ENCODE measurements around the gene GSK3A. TPM values are rescaled to one million over a fixed set of nuclear protein-coding genes. Genes with fewer than 3 reads are reported as not detected.

Gene GSK3A
- total RNA-seq, 1 donor from 2014 or later = 54.7 TPM

- no peak for TF ChIP-seq CTCF (IDR thresholded peaks at IDR 0.05; ENCODE audit: unreplicated experiment)
- no peak for DNase-seq (ENCODE audit: low spot score, unreplicated experiment)
- Mint-ChIP-seq H3K27ac (no peak overlapping the region), H3K4me1 (ENCODE audit: low read depth) (no peaks in the 10 kb centered on the region), H3K4me3 (ENCODE audit: low read depth) (no peak overlapping the region), H3K27me3 (no peaks in the 10 kb centered on the region), H3K36me3 (ENCODE audit: insufficient read depth) (peaks cover 30% of the 10 kb centered on the region), H3K9me3 (ENCODE audit: low read depth) (no peaks in the 10 kb centered on the region)
Measured at GRCh38 chr19:42203700-42204099, 38.7 kb downstream of the GSK3A start.

- peaks cover 29% of the 10 kb centered on the region for H3K36me3 Mint-ChIP-seq (ENCODE audit: insufficient read depth)
- no peak overlapping the region for H3K27ac Mint-ChIP-seq
- TF ChIP-seq CTCF (IDR thresholded peaks at IDR 0.05; ENCODE audit: unreplicated experiment) = no peak
- H3K4me1 Mint-ChIP-seq (ENCODE audit: low read depth) = no peaks in the 10 kb centered on the region
- no peaks in the 10 kb centered on the region for H3K9me3 Mint-ChIP-seq (ENCODE audit: low read depth)
- DNase-seq (ENCODE audit: low spot score, unreplicated experiment) = no peak
- H3K27me3 Mint-ChIP-seq = no peaks in the 10 kb centered on the region
- H3K4me3 Mint-ChIP-seq (ENCODE audit: low read depth) = no peak overlapping the region
Measured at GRCh38 chr19:42202290-42202880, 40.0 kb downstream of the GSK3A start.

GRCh38 chr19:42201489-42202289 lies 40.7 kb downstream of the GSK3A start:
- Mint-ChIP-seq H3K36me3 (ENCODE audit: insufficient read depth) (peaks cover 31% of the 10 kb centered on the region), H3K4me1 (ENCODE audit: low read depth) (no peaks in the 10 kb centered on the region), H3K27me3 (no peaks in the 10 kb centered on the region), H3K4me3 (ENCODE audit: low read depth) (no peak overlapping the region), H3K9me3 (ENCODE audit: low read depth) (no peaks in the 10 kb centered on the region), H3K27ac (no peak overlapping the region)
- DNase-seq (ENCODE audit: low spot score, unreplicated experiment) = no peak
- no peak for TF ChIP-seq CTCF (IDR thresholded peaks at IDR 0.05; ENCODE audit: unreplicated experiment)

- Mint-ChIP-seq H3K36me3 (ENCODE audit: insufficient read depth) (peaks cover 30% of the 10 kb centered on the region), H3K4me3 (ENCODE audit: low read depth) (no peak overlapping the region), H3K27me3 (no peaks in the 10 kb centered on the region), H3K27ac (no peak overlapping the region), H3K9me3 (ENCODE audit: low read depth) (no peaks in the 10 kb centered on the region), H3K4me1 (ENCODE audit: low read depth) (no peaks in the 10 kb centered on the region)
- no peak for TF ChIP-seq CTCF (IDR thresholded peaks at IDR 0.05; ENCODE audit: unreplicated experiment)
- DNase-seq (ENCODE audit: low spot score, unreplicated experiment) = no peak
Measured at GRCh38 chr19:42200116-42200715, 42.2 kb downstream of the GSK3A start.

- no peak overlapping the region for H3K4me3 Mint-ChIP-seq (ENCODE audit: low read depth)
- no peaks in the 10 kb centered on the region for H3K9me3 Mint-ChIP-seq (ENCODE audit: low read depth)
- H3K27me3 Mint-ChIP-seq = no peaks in the 10 kb centered on the region
- TF ChIP-seq CTCF (IDR thresholded peaks at IDR 0.05; ENCODE audit: unreplicated experiment) = no peak
- no peak overlapping the region for H3K27ac Mint-ChIP-seq
- peaks cover 27% of the 10 kb centered on the region for H3K36me3 Mint-ChIP-seq (ENCODE audit: insufficient read depth)
- no peak for DNase-seq (ENCODE audit: low spot score, unreplicated experiment)
- no peaks in the 10 kb centered on the region for H3K4me1 Mint-ChIP-seq (ENCODE audit: low read depth)
Measured at GRCh38 chr19:42199440-42200115, 42.8 kb downstream of the GSK3A start.
